ENCODE data around the gene PCSK5.

Gene PCSK5

DNA sequence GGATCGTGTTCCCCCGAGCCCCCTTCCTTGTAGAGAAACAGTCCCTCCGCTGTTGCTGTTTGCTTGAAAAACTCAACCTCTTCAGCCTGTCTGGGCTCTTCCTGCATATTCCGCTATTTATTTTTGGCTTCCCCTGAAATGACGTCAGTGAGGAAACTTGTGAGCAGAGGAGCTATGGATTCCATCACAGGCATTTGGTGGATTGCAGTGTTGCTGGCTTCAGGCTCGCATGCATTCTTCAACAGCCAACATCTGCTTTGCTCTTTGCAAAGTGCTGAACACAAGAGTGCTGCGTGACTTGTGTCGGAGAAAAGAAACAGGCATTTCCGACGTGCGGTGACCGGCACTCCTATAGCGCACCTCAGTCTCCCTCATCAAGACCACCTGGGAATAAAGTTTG is 271.1 kb downstream of the PCSK5 start:
- DNase-seq, result no peak
- Histone ChIP-seq H3K36me3 (replicated peaks; ENCODE audit: insufficient read depth, low read length) (no peaks in the 10 kb centered on the region), H3K4me2 (ENCODE audit: low read depth, low read length) (no peak overlapping the region), H3K79me2 (ENCODE audit: low read length) (no peaks in the 10 kb centered on the region), H3K4me3 (ENCODE audit: low read length) (no peak overlapping the region), H3K9me2 (replicated peaks; ENCODE audit: insufficient read depth, low read length) (no peaks in the 10 kb centered on the region), H3K9me3 (replicated peaks; ENCODE audit: insufficient read depth, low read length) (no peaks in the 10 kb centered on the region), H3K27ac (ENCODE audit: low read length) (no peak overlapping the region), H3K9ac (ENCODE audit: low read length) (no peak overlapping the region), H3K27me3 (replicated peaks; ENCODE audit: insufficient read depth, low read length) (no peaks in the 10 kb centered on the region), H3K4me1 (ENCODE audit: low read length) (no peaks in the 10 kb centered on the region), H2AFZ (ENCODE audit: low read length) (no peak overlapping the region), H3F3A (ENCODE audit: insufficient read depth, low read length) (no peaks in the 10 kb centered on the region), H4K20me1 (ENCODE audit: insufficient read depth, low read length) (no peaks in the 10 kb centered on the region)
- TF ChIP-seq EZH2 (optimal IDR thresholded peaks at IDR 0.05; ENCODE audit: low read depth, low read length), result no peak
- TF ChIP-seq, protein P1, sequence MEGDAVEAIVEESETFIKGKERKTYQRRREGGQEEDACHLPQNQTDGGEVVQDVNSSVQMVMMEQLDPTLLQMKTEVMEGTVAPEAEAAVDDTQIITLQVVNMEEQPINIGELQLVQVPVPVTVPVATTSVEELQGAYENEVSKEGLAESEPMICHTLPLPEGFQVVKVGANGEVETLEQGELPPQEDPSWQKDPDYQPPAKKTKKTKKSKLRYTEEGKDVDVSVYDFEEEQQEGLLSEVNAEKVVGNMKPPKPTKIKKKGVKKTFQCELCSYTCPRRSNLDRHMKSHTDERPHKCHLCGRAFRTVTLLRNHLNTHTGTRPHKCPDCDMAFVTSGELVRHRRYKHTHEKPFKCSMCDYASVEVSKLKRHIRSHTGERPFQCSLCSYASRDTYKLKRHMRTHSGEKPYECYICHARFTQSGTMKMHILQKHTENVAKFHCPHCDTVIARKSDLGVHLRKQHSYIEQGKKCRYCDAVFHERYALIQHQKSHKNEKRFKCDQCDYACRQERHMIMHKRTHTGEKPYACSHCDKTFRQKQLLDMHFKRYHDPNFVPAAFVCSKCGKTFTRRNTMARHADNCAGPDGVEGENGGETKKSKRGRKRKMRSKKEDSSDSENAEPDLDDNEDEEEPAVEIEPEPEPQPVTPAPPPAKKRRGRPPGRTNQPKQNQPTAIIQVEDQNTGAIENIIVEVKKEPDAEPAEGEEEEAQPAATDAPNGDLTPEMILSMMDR (IDR thresholded peaks at IDR 0.05; ENCODE audit: low read length), result no peak
- TF ChIP-seq EZH2phosphoT487 (IDR thresholded peaks at IDR 0.05; ENCODE audit: low read length), result no peak

DNA sequence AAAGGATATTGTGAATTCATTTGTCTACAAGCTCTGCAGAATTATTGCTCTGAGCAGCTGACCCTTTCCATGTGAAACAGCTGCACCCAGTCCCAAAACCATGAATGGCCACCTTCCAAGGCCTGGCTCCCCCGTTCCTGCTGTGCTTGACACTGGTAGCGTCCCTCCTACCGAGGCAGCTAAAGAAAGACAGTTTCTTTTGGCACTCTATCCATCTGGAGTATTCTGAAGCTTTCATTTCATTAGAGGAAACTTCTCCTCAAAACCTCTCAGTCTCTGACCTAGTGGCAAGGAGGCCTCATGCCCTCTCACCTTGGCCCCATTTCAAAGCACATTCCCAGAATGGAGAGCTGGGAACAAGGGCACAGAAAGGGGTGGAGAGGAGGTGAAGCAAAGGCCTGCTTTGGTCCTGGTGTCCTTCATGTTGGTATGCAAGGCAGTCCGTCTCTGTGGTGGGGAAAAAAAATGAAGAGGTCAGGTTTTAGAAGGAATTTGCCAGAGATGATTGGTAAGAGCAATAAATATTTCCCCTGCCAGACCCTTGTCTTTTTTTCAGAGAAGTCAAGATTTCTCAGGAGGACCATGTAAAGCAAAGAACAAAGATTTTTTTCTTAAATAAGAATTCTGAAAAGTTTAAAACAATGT is 271.7 kb downstream of the PCSK5 start:
- Histone ChIP-seq H3K27ac (ENCODE audit: low read length) (no peak overlapping the region), H3K36me3 (replicated peaks; ENCODE audit: insufficient read depth, low read length) (no peaks in the 10 kb centered on the region), H2AFZ (ENCODE audit: low read length) (no peak overlapping the region), H4K20me1 (ENCODE audit: insufficient read depth, low read length) (no peaks in the 10 kb centered on the region), H3K9me2 (replicated peaks; ENCODE audit: insufficient read depth, low read length) (no peaks in the 10 kb centered on the region), H3K4me3 (ENCODE audit: low read length) (no peak overlapping the region), H3K9ac (ENCODE audit: low read length) (no peak overlapping the region), H3F3A (ENCODE audit: insufficient read depth, low read length) (no peaks in the 10 kb centered on the region), H3K4me2 (ENCODE audit: low read depth, low read length) (no peak overlapping the region), H3K9me3 (replicated peaks; ENCODE audit: insufficient read depth, low read length) (no peaks in the 10 kb centered on the region), H3K4me1 (ENCODE audit: low read length) (no peaks in the 10 kb centered on the region), H3K27me3 (replicated peaks; ENCODE audit: insufficient read depth, low read length) (no peaks in the 10 kb centered on the region), H3K79me2 (ENCODE audit: low read length) (no peaks in the 10 kb centered on the region)
- no peak for TF ChIP-seq EZH2 (optimal IDR thresholded peaks at IDR 0.05; ENCODE audit: low read depth, low read length)
- no peak for TF ChIP-seq EZH2phosphoT487 (IDR thresholded peaks at IDR 0.05; ENCODE audit: low read length)
- TF ChIP-seq, protein P1 (IDR thresholded peaks at IDR 0.05; ENCODE audit: low read length), result no peak
- DNase-seq, result no peak

DNA sequence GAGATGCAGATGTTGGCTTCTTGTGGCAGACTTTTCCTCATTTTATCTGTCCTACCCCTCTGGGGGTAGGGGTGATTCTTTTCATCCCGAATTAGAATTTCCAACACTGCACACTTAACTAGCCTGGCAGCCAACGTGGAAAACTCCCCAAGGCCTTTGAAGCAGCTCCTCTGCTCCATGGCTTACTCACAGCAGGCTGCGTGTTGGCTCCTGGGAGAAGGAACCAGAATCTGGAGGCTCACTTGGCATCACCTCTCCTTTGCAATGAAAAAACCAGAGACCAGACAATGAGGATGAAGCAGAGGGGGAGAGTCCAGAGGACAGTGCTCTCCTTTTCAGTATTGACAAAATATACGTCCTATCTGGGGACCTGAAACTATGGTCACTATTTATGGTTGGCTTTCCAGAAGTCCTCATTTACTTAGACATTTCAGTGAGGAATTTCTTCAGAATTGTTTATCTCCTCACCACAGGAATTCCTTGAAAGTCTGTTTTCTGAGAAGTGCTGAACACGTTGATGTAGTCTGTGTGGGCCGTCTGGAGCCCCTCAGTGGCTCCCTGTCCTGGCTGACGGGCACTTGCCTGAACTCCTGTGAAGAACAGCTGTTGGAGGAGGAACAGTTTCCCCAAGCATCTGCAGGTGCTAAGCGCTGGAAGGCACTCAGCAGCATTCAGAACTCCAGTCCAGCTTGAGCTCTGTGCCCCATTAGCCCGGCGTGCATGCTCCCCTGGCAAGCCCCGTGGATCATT is 272.5 kb downstream of the PCSK5 start:
- Histone ChIP-seq H2AFZ (ENCODE audit: low read length) (no peak overlapping the region), H3K9me3 (replicated peaks; ENCODE audit: insufficient read depth, low read length) (no peaks in the 10 kb centered on the region)

More for the DNA sequence above, 272.5 kb downstream of the PCSK5 start:
- H3K9me2 ChIP-seq (replicated peaks; ENCODE audit: insufficient read depth, low read length), result no peaks in the 10 kb centered on the region
- no peak overlapping the region for H3K27ac ChIP-seq (ENCODE audit: low read length)
- H3K4me3 ChIP-seq (ENCODE audit: low read length), result no peak overlapping the region
- no peaks in the 10 kb centered on the region for H4K20me1 ChIP-seq (ENCODE audit: insufficient read depth, low read length)
- TF ChIP-seq, protein P1 (IDR thresholded peaks at IDR 0.05; ENCODE audit: low read length), result no peak
- no peak for DNase-seq
- no peak overlapping the region for H3K4me2 ChIP-seq (ENCODE audit: low read depth, low read length)
- no peaks in the 10 kb centered on the region for H3K79me2 ChIP-seq (ENCODE audit: low read length)
- H3K36me3 ChIP-seq (replicated peaks; ENCODE audit: insufficient read depth, low read length), result no peaks in the 10 kb centered on the region
- H3K9ac ChIP-seq (ENCODE audit: low read length), result no peak overlapping the region
- no peaks in the 10 kb centered on the region for H3K27me3 ChIP-seq (replicated peaks; ENCODE audit: insufficient read depth, low read length)
- H3K4me1 ChIP-seq (ENCODE audit: low read length), result no peaks in the 10 kb centered on the region
- H3F3A ChIP-seq (ENCODE audit: insufficient read depth, low read length), result no peaks in the 10 kb centered on the region
